Measurements from ENCODE around the gene LMX1A. TPM values are rescaled to one million over a fixed set of nuclear protein-coding genes. Genes with fewer than 3 reads are reported as not detected.

LMX1A gene
- total RNA-seq, 4 donors from 2014 or later: 0.18 to 0.67 (median 0.38) TPM; not detected in 1

GRCh38 chr1:165225650-165226049 lies 130.9 kb downstream of the LMX1A start:
- H3K36me3 ChIP-seq: no peaks in the 10 kb centered on the region
- H3K27ac ChIP-seq: no peak overlapping the region
- TF ChIP-seq POLR2A (IDR thresholded peaks at IDR 0.05): no peak
- TF ChIP-seq CTCF (IDR thresholded peaks at IDR 0.05): no peak
- intact Hi-C loops (cut with DNase I): no loop called here
- H3K27me3 ChIP-seq: peaks cover 0 to 53% (median 0%) of the 10 kb centered on the region in 4 donors
- WGBS, 2 donors: 71 to 90% methylated on average over 1 of the region's 1 CpG
- no peak overlapping the region for H3K4me3 ChIP-seq
- no peaks in the 10 kb centered on the region for H3K9me3 ChIP-seq
- DNase-seq: no peak
- H3K4me1 ChIP-seq: peaks cover 0 to 14% (median 0%) of the 10 kb centered on the region in 3 donors

- no peaks in the 10 kb centered on the region for H3K36me3 ChIP-seq
- H3K27ac ChIP-seq: no peak overlapping the region
- H3K4me1 ChIP-seq: peaks cover 0 to 14% (median 0%) of the 10 kb centered on the region in 3 donors
- no peak for DNase-seq
- H3K9me3 ChIP-seq: no peaks in the 10 kb centered on the region
- TF ChIP-seq CTCF (IDR thresholded peaks at IDR 0.05) (no peak), POLR2A (IDR thresholded peaks at IDR 0.05) (no peak)
- 70% methylated on average over 3 of the region's 3 CpGs for WGBS, 2 donors
- intact Hi-C loops (cut with DNase I): no loop called here
- H3K4me3 ChIP-seq: no peak overlapping the region
- peaks cover 0 to 47% (median 0%) of the 10 kb centered on the region in 4 donors for H3K27me3 ChIP-seq
These were observed 131.5 kb downstream of the LMX1A start for GRCh38 chr1:165225062-165225461.

- TF ChIP-seq CTCF (IDR thresholded peaks at IDR 0.05): no peak
- no peak for TF ChIP-seq POLR2A (IDR thresholded peaks at IDR 0.05)
- Histone ChIP-seq H3K36me3 (no peaks in the 10 kb centered on the region), H3K27ac (no peak overlapping the region), H3K9me3 (no peaks in the 10 kb centered on the region), H3K4me1 (peaks cover 0 to 14% (median 0%) of the 10 kb centered on the region in 3 donors), H3K4me3 (no peak overlapping the region), H3K27me3 (peaks cover 0 to 49% (median 0%) of the 10 kb centered on the region in 4 donors)
- DNase-seq: no peak
- 92% methylated on average over 2 of the region's 2 CpGs for WGBS, 2 donors
- intact Hi-C loops (cut with DNase I): no loop called here
These were observed 132.0 kb downstream of the LMX1A start for GRCh38 chr1:165224504-165224903.

- Histone ChIP-seq H3K4me1 (peaks cover 0 to 14% (median 0%) of the 10 kb centered on the region in 3 donors), H3K27me3 (peaks cover 0 to 57% (median 0%) of the 10 kb centered on the region in 4 donors), H3K9me3 (no peaks in the 10 kb centered on the region), H3K4me3 (no peak overlapping the region), H3K36me3 (no peaks in the 10 kb centered on the region), H3K27ac (no peak overlapping the region)
- intact Hi-C loops (cut with DNase I): no loop called here
- 65 to 77% methylated on average over 5 of the region's 5 CpGs for WGBS, 2 donors
- no peak for TF ChIP-seq CTCF (IDR thresholded peaks at IDR 0.05)
- no peak for TF ChIP-seq POLR2A (IDR thresholded peaks at IDR 0.05)
- DNase-seq: no peak
These were observed 133.9 kb downstream of the LMX1A start for GRCh38 chr1:165222580-165222979.

GRCh38 chr1:165218731-165219130 lies 137.8 kb downstream of the LMX1A start:
- Histone ChIP-seq H3K36me3 (no peaks in the 10 kb centered on the region), H3K9me3 (no peaks in the 10 kb centered on the region), H3K27ac (no peak overlapping the region), H3K4me3 (no peak overlapping the region), H3K27me3 (peaks cover 0 to 31% (median 0%) of the 10 kb centered on the region in 4 donors), H3K4me1 (peaks cover 0 to 14% (median 0%) of the 10 kb centered on the region in 3 donors)
- intact Hi-C loops (cut with DNase I): no loop called here
- no peak for TF ChIP-seq POLR2A (IDR thresholded peaks at IDR 0.05)
- no peak for TF ChIP-seq CTCF (IDR thresholded peaks at IDR 0.05)
- DNase-seq: no peak
- WGBS, 2 donors: 31 to 32% methylated on average over 5 to 6 of the region's 6 CpGs

All from esophagus squamous epithelium (tissue), 5 donors.